ENCODE data around the gene ELK3.

The ELK3 gene

GRCh38 chr12:96265400-96265799, 71.2 kb downstream of the ELK3 start:
- no peaks in the 10 kb centered on the region for H3K27me3 ChIP-seq (ENCODE audit: low read depth, low read length)
- H3K4me1 ChIP-seq (ENCODE audit: control insufficient read depth in 1 of 2, insufficient read depth in 2 of 2, low read length in 2 of 2): peaks cover 0 to 7% of the 10 kb centered on the region in 2 donors
- no peak overlapping the region for H3K27ac ChIP-seq (ENCODE audit: low read length)
- no peaks in the 10 kb centered on the region for H3K9me3 ChIP-seq (ENCODE audit: control insufficient read depth in 1 of 2, low read length in 2 of 2)
- H3K4me3 ChIP-seq (ENCODE audit: low read depth in 1 of 2, low read length in 2 of 2): no peak overlapping the region
- peaks cover 6 to 8% of the 10 kb centered on the region in 2 donors for H3K36me3 ChIP-seq (ENCODE audit: control insufficient read depth in 1 of 2, insufficient read depth in 2 of 2, low read length in 2 of 2)

DNA sequence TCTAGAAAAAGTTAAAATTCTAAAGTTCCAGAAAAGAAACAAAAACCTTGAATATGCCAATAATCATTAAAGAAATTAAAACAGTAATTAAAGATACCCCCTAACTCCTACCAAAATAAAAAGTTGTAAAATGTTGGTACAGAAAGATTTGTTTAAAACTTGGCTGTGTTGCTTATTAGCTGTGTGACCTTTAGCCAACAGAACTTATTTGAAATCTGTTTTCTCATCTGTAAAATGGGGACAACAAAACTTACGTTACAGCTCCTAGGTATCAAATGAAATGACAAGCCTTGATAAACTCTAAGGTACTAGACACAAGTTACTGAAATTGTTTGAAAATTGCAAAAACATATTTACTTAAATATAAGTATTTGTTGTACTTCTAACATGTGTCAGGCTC, 71.7 kb downstream of the ELK3 start:
- no peaks in the 10 kb centered on the region for H3K9me3 ChIP-seq (ENCODE audit: control insufficient read depth in 1 of 2, low read length in 2 of 2)
- H3K36me3 ChIP-seq (ENCODE audit: control insufficient read depth in 1 of 2, insufficient read depth in 2 of 2, low read length in 2 of 2): peaks cover 5 to 6% of the 10 kb centered on the region in 2 donors
- H3K27me3 ChIP-seq (ENCODE audit: low read depth, low read length): no peaks in the 10 kb centered on the region

DNA sequence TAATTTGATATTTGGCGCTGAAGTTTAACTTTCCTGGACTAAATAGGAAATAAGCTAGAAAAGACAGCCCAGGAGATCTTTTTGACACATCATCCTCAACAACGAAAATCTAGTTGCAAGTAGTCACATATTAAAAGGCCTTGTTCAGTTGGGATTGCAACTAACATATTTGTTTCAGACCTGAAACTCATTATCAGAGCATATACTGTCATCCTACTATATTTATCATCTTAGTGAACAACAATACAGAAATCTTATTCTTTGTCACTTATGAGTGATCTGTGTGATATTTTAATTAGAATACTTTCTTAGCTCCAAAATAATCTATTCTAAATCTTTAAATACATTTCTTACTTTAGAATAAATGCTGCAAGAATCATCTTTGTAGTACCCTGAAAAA, 72.1 kb downstream of the ELK3 start:
- Histone ChIP-seq H3K27me3 (ENCODE audit: low read depth, low read length) (no peaks in the 10 kb centered on the region), H3K27ac (ENCODE audit: low read length) (no peak overlapping the region), H3K4me3 (ENCODE audit: low read depth in 1 of 2, low read length in 2 of 2) (no peak overlapping the region), H3K4me1 (ENCODE audit: control insufficient read depth in 1 of 2, insufficient read depth in 2 of 2, low read length in 2 of 2) (peaks cover 0 to 7% of the 10 kb centered on the region in 2 donors), H3K9me3 (ENCODE audit: control insufficient read depth in 1 of 2, low read length in 2 of 2) (no peaks in the 10 kb centered on the region), H3K36me3 (ENCODE audit: control insufficient read depth in 1 of 2, insufficient read depth in 2 of 2, low read length in 2 of 2) (peaks cover 8 to 9% of the 10 kb centered on the region in 2 donors)

More for the DNA sequence above, 71.7 kb downstream of the ELK3 start:
- Histone ChIP-seq H3K27ac (ENCODE audit: low read length) (no peak overlapping the region), H3K4me3 (ENCODE audit: low read depth in 1 of 2, low read length in 2 of 2) (no peak overlapping the region), H3K4me1 (ENCODE audit: control insufficient read depth in 1 of 2, insufficient read depth in 2 of 2, low read length in 2 of 2) (peaks cover 0 to 7% of the 10 kb centered on the region in 2 donors)

DNA sequence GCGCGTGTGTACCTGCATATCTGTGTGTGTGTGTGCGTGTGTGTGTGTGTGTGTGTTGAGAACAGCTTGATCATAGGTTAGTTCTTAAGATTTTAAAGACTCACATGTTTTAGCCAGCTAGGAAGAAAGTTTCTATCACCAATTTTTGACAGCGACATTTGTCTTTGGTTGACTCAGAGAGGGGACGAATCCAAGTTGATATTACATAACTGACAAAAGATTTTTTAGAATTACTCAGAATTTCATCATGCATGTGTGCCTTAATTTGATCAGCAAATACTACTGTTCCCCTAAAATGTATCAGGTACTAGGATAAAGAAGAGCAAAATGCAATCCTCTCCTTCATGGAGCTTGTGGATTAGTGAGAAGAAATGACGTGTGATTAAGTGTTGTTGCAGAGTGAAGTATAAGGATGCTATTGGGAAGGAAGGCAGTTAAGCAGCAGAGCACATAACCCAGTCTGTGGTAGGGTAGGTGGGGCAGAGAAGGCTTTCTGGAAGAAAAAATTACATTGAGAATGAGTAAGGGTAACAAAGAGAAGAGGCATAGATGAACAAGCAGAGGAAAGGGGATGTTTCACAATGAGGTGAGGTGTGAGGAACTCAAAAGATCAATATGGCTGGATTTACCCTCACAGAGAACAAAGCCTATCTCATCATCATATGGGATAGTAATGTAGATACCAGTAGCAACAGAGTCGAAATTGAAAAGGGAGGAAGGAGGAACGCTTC, 77.5 kb downstream of the ELK3 start:
- H3K9me3 ChIP-seq (ENCODE audit: control insufficient read depth in 1 of 2, low read length in 2 of 2): no peaks in the 10 kb centered on the region
- no peaks in the 10 kb centered on the region for H3K4me1 ChIP-seq (ENCODE audit: control insufficient read depth in 1 of 2, insufficient read depth in 2 of 2, low read length in 2 of 2)
- H3K4me3 ChIP-seq (ENCODE audit: low read depth in 1 of 2, low read length in 2 of 2): no peak overlapping the region
- no peaks in the 10 kb centered on the region for H3K27me3 ChIP-seq (ENCODE audit: low read depth, low read length)
- peaks cover 21 to 26% of the 10 kb centered on the region in 2 donors for H3K36me3 ChIP-seq (ENCODE audit: control insufficient read depth in 1 of 2, insufficient read depth in 2 of 2, low read length in 2 of 2)
- no peak overlapping the region for H3K27ac ChIP-seq (ENCODE audit: low read length)

GRCh38 chr12:96274331-96274730, 80.2 kb downstream of the ELK3 start:
- Histone ChIP-seq H3K9me3 (ENCODE audit: control insufficient read depth in 1 of 2, low read length in 2 of 2) (no peaks in the 10 kb centered on the region), H3K4me3 (ENCODE audit: low read depth in 1 of 2, low read length in 2 of 2) (no peak overlapping the region), H3K27me3 (ENCODE audit: low read depth, low read length) (no peaks in the 10 kb centered on the region), H3K27ac (ENCODE audit: low read length) (no peak overlapping the region), H3K36me3 (ENCODE audit: control insufficient read depth in 1 of 2, insufficient read depth in 2 of 2, low read length in 2 of 2) (peaks cover 20 to 30% of the 10 kb centered on the region in 2 donors), H3K4me1 (ENCODE audit: control insufficient read depth in 1 of 2, insufficient read depth in 2 of 2, low read length in 2 of 2) (no peaks in the 10 kb centered on the region)

- Histone ChIP-seq H3K4me3 (ENCODE audit: low read depth in 1 of 2, low read length in 2 of 2) (no peak overlapping the region), H3K36me3 (ENCODE audit: control insufficient read depth in 1 of 2, insufficient read depth in 2 of 2, low read length in 2 of 2) (peaks cover 68 to 72% of the 10 kb centered on the region in 2 donors), H3K4me1 (ENCODE audit: control insufficient read depth in 1 of 2, insufficient read depth in 2 of 2, low read length in 2 of 2) (peaks cover 0 to 5% of the 10 kb centered on the region in 2 donors), H3K27ac (ENCODE audit: low read length) (peak overlapping the region; percentile 28), H3K27me3 (ENCODE audit: low read depth, low read length) (no peaks in the 10 kb centered on the region), H3K9me3 (ENCODE audit: control insufficient read depth in 1 of 2, low read length in 2 of 2) (no peaks in the 10 kb centered on the region)
Observed at GRCh38 chr12:96285158-96285557, 91.0 kb downstream of the ELK3 start.

- peaks cover 39 to 54% of the 10 kb centered on the region in 2 donors for H3K36me3 ChIP-seq (ENCODE audit: control insufficient read depth in 1 of 2, insufficient read depth in 2 of 2, low read length in 2 of 2)
- H3K4me3 ChIP-seq (ENCODE audit: low read depth in 1 of 2, low read length in 2 of 2): no peak overlapping the region
- no peaks in the 10 kb centered on the region for H3K9me3 ChIP-seq (ENCODE audit: control insufficient read depth in 1 of 2, low read length in 2 of 2)
- H3K27me3 ChIP-seq (ENCODE audit: low read depth, low read length): no peaks in the 10 kb centered on the region
- H3K4me1 ChIP-seq (ENCODE audit: control insufficient read depth in 1 of 2, insufficient read depth in 2 of 2, low read length in 2 of 2): peaks cover 0 to 5% of the 10 kb centered on the region in 2 donors
- H3K27ac ChIP-seq (ENCODE audit: low read length): no peak overlapping the region
Observed at GRCh38 chr12:96289067-96289466, 94.9 kb downstream of the ELK3 start.

DNA sequence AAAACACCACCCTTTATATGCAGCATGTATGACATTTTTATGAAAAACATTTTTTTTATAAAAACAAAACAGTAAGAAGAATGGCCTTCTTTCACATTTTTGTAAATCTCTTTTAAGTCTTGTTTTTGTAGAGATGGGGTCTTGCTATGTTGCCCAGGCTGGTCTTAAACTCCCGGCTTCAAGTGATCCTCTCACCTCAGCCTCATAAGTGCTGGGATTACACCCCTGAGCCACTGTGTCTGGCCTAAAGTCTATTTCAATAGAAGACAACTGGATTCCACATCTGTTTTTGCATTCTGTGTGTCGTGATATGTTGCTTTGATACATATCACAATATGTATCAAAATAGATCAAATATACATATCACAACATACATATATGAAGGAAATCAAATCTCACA, 98.9 kb downstream of the ELK3 start:
- no peaks in the 10 kb centered on the region for H3K4me1 ChIP-seq (ENCODE audit: control insufficient read depth in 1 of 2, insufficient read depth in 2 of 2, low read length in 2 of 2)
- no peak overlapping the region for H3K27ac ChIP-seq (ENCODE audit: low read length)
- peaks cover 17 to 34% of the 10 kb centered on the region in 2 donors for H3K36me3 ChIP-seq (ENCODE audit: control insufficient read depth in 1 of 2, insufficient read depth in 2 of 2, low read length in 2 of 2)
- H3K27me3 ChIP-seq (ENCODE audit: low read depth, low read length): no peaks in the 10 kb centered on the region
- H3K4me3 ChIP-seq (ENCODE audit: low read depth in 1 of 2, low read length in 2 of 2): no peak overlapping the region
- H3K9me3 ChIP-seq (ENCODE audit: control insufficient read depth in 1 of 2, low read length in 2 of 2): no peaks in the 10 kb centered on the region

DNA sequence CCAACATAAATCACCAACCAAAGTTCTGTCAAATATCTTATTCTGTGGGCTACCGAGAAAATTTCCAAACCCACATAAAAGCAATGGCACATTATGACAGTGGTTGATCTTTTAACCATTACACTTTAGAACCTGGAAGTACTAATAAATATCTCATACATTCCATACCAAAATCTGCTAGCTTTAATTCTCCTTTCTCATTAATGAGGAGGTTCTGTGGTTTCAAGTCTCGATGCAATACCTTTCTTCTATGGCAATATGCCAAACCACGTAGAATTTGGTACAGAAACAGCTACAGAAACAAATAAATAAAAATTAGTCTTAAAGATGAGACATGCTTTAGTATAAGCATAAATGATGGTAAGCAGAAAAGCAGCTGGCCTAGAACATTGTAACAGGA, 100.7 kb downstream of the ELK3 start:
- no peak overlapping the region for H3K27ac ChIP-seq (ENCODE audit: low read length)
- H3K9me3 ChIP-seq (ENCODE audit: control insufficient read depth in 1 of 2, low read length in 2 of 2): no peaks in the 10 kb centered on the region
- peaks cover 10 to 21% of the 10 kb centered on the region in 2 donors for H3K36me3 ChIP-seq (ENCODE audit: control insufficient read depth in 1 of 2, insufficient read depth in 2 of 2, low read length in 2 of 2)
- H3K4me3 ChIP-seq (ENCODE audit: low read depth in 1 of 2, low read length in 2 of 2): no peak overlapping the region
- H3K27me3 ChIP-seq (ENCODE audit: low read depth, low read length): no peaks in the 10 kb centered on the region
- no peaks in the 10 kb centered on the region for H3K4me1 ChIP-seq (ENCODE audit: control insufficient read depth in 1 of 2, insufficient read depth in 2 of 2, low read length in 2 of 2)

DNA sequence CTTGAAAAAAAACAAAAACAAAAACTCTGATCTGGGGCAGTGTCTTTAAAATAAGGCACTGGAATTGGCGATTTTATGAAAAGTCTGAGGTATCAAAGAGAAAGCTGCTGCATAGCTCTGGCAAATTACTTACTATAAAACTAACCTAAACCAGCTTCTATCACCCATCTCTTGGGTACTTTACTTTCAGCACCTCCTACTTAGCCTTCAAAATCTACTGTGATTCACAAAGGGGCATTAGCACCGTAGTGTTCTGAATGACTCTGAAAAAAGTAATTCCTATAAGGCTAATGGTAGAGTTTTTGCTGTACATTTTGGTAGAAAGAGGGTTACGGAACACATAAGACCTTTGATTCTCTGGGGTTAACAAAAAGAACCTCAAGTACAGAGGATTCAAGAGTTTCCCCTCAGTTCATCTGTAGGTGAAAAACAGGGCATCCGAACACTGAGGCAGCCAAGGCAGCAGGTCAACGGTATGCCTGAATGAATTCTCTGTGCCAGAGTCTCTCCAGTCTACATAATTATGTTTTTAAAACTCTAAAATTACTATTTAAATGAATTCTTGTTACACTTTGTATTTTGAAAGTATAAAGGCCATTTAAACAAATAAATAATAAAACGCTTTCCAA, 101.5 kb downstream of the ELK3 start:
- Histone ChIP-seq H3K27ac (ENCODE audit: low read length) (no peak overlapping the region), H3K27me3 (ENCODE audit: low read depth, low read length) (no peaks in the 10 kb centered on the region), H3K4me3 (ENCODE audit: low read depth in 1 of 2, low read length in 2 of 2) (no peak overlapping the region), H3K4me1 (ENCODE audit: control insufficient read depth in 1 of 2, insufficient read depth in 2 of 2, low read length in 2 of 2) (no peaks in the 10 kb centered on the region), H3K36me3 (ENCODE audit: control insufficient read depth in 1 of 2, insufficient read depth in 2 of 2, low read length in 2 of 2) (peaks cover 10 to 19% of the 10 kb centered on the region in 2 donors), H3K9me3 (ENCODE audit: control insufficient read depth in 1 of 2, low read length in 2 of 2) (no peaks in the 10 kb centered on the region)

- no peak overlapping the region for H3K27ac ChIP-seq (ENCODE audit: low read length)
- H3K27me3 ChIP-seq (ENCODE audit: low read depth, low read length): no peaks in the 10 kb centered on the region
- H3K36me3 ChIP-seq (ENCODE audit: control insufficient read depth in 1 of 2, insufficient read depth in 2 of 2, low read length in 2 of 2): peaks cover 10 to 18% of the 10 kb centered on the region in 2 donors
- H3K9me3 ChIP-seq (ENCODE audit: control insufficient read depth in 1 of 2, low read length in 2 of 2): no peaks in the 10 kb centered on the region
- H3K4me3 ChIP-seq (ENCODE audit: low read depth in 1 of 2, low read length in 2 of 2): no peak overlapping the region
- H3K4me1 ChIP-seq (ENCODE audit: control insufficient read depth in 1 of 2, insufficient read depth in 2 of 2, low read length in 2 of 2): peaks cover 0 to 3% of the 10 kb centered on the region in 2 donors
Observed at GRCh38 chr12:96297504-96297903, 103.3 kb downstream of the ELK3 start.

Measured in muscle layer of duodenum (tissue), 2 donors.